GM04504 (cell line): Measurements from ENCODE around the gene ITGA1.
"Not testable (repeated sequence)": the region's sequence is repeated elsewhere in the genome, so short reads cannot be mapped to it uniquely, and the experiment has no call there.

Experiments
- DNase-seq: peaks from one replicate; pipeline ENCODE4 v3.0.0-alpha.2; 2012; ENCODE audit warnings: low read depth

Gene ITGA1

GRCh38 chr5:52787600-52788504, at the start of gene ITGA1, which contains the start of gene PELO:
ITGA1 (plus strand) TSS chr5:52787916; CDS start chr5:52788354, 438 bp downstream.
PELO (plus strand) TSS chr5:52787916; CDS start chr5:52800395, 12,479 bp downstream.
- peak; percentile 71 for DNase-seq

- DNase-seq = no peak
These were observed 49.6 kb upstream of the ITGA1 start for GRCh38 chr5:52738095-52738506.

GRCh38 chr5:52740007-52740406, 47.7 kb upstream of the ITGA1 start:
- no peak for DNase-seq

DNA sequence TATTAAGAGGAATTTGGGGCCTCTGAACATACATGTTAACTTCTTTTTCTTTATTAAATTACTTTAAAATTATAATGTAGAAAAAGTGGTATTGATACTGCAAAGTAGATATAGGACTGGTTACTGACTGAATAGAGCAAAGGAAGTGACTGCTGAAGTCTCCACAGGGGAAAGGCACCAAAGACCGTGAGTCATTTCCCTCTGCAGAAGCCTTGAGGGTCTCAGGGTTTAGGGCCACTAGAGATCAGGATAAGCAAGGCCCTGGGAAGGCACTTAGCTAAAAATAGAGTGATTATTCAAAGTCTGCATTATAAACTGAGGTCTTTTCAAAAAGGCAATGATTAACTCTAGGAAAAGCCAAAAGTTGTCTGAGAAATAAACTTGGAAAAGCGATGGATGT, 44.7 kb upstream of the ITGA1 start:
- DNase-seq = no peak

DNA sequence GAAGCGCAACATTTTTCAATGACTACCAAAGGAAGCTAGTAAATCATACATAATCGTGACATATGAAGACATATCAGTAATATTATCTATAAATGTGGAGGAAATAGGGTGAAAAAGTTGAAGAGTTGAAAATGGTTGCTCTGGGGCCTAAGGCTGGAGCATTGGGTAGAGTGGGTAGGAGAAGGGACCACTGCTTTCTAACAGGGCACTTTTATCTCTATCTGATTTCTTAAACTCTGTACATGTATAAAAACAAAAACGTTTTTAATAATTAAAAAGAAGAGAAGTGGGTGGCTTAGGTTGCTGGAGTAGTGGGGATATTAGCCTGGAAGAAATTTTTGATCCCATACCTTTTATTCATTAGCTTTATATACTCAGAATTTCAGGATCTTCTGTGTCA, 44.2 kb upstream of the ITGA1 start:
- no peak for DNase-seq

DNA sequence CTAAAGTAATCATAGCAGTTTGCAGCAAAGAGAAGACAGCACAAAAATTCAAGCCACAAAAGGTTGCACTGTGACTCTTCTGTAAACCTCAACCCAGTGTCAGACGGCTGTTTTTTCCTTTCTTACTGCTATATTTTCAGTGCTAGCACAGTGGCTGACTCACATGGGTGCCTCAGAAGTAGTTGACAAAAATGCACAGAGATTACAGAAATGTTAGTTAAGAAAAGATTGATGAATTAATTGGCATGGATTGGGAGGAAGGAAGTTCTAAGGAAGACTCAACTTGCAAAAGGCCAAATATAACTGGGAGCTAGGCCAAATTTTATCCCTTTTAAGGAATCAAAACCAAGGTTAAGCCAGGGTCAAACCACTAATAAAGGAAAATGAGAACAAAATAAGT, 43.7 kb upstream of the ITGA1 start:
- no peak for DNase-seq

- not testable (repeated sequence) for DNase-seq
These were observed 42.8 kb upstream of the ITGA1 start for GRCh38 chr5:52744867-52745458.

DNA sequence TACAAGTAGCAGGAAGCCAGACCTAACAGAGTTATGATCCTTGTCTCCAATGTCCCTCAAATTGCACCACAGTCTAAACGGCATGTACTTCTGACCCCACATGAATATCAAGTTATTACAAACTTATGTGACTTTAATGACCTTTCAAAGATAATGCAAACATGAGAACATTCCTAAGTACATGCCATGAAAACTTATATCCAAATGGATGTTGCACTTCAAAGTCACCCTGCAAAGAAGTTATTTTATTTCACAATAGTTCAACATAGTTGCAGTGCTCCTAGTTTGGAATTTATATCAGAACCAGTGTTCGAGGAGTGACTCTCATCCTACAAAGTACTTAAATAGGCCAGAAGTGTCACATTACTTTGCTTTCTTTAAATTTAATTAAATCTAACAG, 41.2 kb upstream of the ITGA1 start:
- DNase-seq = no peak

DNA sequence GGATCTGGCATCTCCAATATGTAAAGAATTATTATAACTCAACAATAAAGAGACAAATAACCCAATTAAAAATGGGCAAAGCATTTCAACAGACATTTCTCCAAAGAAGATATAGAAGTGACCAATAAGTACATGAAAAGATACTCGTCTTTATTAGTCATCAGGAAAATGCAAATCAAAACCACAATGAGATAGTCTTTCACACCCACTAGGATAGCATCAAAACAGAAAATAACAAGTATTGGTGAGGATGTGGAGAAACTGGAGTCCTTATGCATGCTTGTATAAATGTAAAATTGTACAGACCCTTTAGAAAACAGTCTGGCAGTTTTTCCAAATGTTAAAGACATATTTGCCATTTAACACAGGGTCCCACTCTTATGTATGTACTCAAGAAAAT, 39.1 kb upstream of the ITGA1 start:
- DNase-seq = no peak

- no peak for DNase-seq
These were observed 38.0 kb upstream of the ITGA1 start for GRCh38 chr5:52749666-52750065.

- DNase-seq = no peak
These were observed 36.6 kb upstream of the ITGA1 start for GRCh38 chr5:52751137-52751536.

GRCh38 chr5:52754051-52754450, 33.7 kb upstream of the ITGA1 start:
- DNase-seq = no peak

DNA sequence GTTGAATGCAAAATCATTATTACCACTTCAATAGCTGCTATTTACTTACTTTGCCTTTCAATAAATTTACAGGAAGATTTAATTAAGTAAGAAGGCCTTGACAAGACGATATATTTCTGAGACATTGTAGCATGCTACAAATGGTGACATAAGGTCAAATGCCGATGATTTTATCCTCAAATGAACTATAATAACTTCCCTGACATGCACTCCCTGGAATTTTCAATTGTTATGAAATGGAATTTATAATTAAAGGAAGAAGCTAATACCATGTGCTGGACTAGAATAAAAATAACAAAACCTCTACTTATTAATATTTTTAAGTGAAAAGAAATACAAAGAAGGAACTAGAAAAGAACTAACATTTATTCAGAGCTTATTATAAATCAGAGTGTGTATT, 30.2 kb upstream of the ITGA1 start:
- DNase-seq = no peak

GRCh38 chr5:52758014-52758413, 29.7 kb upstream of the ITGA1 start:
- no peak for DNase-seq

DNA sequence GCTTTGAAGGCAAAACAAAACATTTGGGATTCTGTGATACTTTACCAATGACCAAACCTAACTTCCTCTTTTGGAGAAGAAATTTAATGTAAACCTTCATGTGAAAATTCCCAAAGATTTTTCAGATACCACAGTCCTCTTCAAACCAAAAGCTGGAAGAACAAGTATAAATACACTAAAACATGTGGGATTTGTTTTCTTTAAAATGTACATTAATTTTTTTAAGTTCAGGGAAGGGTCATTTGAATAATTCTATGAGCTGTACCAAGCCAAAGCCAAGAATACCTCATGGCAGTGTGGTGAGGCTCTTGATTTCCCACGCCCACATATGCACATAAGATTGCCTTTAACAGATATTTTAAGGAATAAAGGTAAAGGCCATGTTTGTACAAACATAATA, 28.4 kb upstream of the ITGA1 start:
- no peak for DNase-seq

DNA sequence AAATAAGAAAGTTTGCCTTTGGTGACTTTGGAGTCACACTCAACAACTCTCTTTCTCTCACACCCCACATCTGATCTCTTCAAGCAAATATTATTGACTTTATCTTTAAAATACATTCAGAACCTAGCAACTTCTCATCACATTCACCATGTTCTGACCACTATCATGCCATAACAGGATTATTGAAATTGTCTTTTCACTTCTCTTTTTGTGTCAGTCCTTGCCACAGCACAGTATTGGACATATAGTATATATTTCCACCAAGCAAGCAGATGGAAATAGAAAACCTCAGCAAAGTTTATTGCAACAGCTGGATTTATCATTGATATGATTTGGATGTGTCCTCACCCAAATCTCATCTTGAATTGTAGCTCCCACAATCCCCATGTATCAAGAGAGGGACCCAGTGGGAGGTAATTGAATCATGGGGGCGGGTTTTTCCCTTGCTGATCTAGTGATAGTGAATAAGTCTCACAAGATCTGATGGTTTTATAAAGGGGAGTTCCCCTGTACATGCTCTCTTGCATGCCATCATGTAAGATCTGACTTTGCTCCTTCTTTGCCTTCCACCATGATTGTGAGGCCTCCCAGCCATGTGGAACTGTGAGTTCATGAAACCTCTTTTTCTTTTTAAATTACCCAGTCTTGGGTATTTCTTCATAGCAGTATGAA, 26.9 kb upstream of the ITGA1 start:
- no peak for DNase-seq

DNA sequence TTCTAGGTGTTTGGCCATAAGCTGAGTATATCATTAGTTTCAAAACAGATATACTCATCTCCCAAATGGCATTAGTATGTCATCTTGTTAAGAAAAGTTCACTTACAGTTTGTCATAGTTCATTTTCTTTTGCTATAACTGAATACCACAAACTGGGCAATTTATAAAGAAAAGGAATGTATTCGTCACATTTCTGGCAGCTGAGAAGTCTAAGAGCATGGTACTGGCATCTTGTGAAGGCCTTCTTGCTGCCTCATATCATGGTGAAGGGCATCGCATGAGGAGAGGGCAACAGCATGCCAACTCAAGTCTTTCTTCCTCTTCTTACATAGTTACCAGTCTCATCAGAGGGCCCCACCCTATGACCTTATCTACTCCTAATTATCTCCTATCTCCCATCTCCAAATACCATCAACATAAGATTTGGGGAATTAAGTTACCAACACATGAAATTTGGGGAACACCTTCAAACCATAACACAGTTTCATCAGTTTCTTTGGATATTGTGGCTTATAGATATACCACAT, 20.4 kb upstream of the ITGA1 start:
- no peak for DNase-seq

GRCh38 chr5:52767766-52768480, 19.8 kb upstream of the ITGA1 start:
- DNase-seq = no peak

DNA sequence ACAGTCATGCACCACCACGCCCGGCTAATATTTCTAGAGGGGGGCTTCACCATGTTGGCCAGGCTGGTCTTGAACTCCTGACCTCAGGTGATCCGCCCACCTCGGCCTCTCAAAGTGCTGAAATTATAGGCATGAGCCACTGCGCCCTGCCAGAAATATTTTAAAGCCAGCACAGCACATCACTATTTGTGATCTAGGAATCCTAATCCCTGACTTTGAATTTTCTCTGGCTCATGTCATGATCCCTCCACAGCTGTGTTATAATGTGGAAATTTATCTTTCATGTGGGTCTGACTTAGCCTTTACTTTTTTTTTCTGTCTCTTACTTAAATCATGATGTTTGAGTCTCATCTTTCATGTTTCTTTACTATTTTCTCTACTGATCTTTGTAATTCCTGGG, 18.7 kb upstream of the ITGA1 start:
- DNase-seq = no peak

- no peak for DNase-seq
These were observed 17.3 kb upstream of the ITGA1 start for GRCh38 chr5:52770287-52770939.

DNA sequence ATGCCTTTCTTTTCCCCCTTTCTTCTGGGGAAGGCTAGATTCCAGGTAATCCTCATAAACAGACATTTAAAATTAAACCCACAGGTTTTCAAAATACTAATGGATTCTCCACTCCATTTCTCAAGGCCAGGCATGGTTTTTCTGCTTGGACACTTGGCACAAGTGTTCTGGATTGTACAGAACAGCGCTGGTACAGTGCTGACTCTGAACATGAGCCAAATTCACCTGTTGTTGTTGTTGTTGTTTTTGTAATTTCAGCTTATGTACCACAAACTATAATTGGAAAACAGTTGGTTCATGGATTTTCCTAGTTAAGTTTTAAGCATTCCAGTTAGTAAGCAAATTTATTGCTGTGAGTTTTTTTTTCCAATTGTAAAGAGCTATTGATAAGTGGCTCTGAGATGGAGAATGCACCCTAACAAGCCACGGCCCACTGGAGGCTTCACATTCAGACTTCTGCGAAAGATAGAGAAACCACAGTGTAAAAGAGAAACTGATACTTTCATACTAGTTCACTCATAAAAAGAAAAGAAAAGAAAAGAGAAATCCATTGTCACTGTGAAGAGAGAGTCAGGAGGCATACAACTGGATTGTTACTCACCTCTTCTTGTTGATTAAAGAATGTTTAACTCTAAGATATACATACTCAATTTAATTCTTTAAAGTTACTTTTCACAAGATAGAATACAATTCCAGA, 16.2 kb upstream of the ITGA1 start:
- DNase-seq = no peak
